Neuronal stem cell (in vitro differentiated cells): Measurements from ENCODE around the gene MBLAC2.
A peak's percentile ranks its signal among the peaks of the same experiment; 100 is the strongest.

Experiments used
- DNase-seq: peaks from one replicate; pipeline ENCODE4 v3.0.0-alpha.2; 2013; ENCODE audit warnings: low spot score
- H2AFZ ChIP-seq: one replicate; pipeline ENCODE4 v1.6.1; 2013; ENCODE audit warnings: mild to moderate bottlenecking, low read length, inconsistent platforms
- H2AK5ac ChIP-seq: 2 replicates; pipeline ENCODE4 v1.6.1; 2013; ENCODE audit warnings: low read depth, mild to moderate bottlenecking, inconsistent platforms, low read length, moderate library complexity, mixed read lengths
- H2BK120ac ChIP-seq: 2 replicates; pipeline ENCODE4 v1.6.1; 2013; ENCODE audit warnings: low read depth, mild to moderate bottlenecking, inconsistent platforms, low read length, moderate library complexity, mixed read lengths
- H2BK12ac ChIP-seq: one replicate; pipeline ENCODE4 v1.6.1; 2013; ENCODE audit warnings: low read length, inconsistent platforms
- H2BK15ac ChIP-seq: 2 replicates; pipeline ENCODE4 v1.6.1; 2013; ENCODE audit warnings: mild to moderate bottlenecking, low read length, inconsistent platforms, mixed read lengths
- H2BK5ac ChIP-seq: one replicate; pipeline ENCODE4 v1.6.1; 2013; ENCODE audit warnings: inconsistent platforms, mild to moderate bottlenecking, low read length, moderate library complexity
- H3K14ac ChIP-seq: one replicate; pipeline ENCODE4 v1.6.1; 2013; ENCODE audit warnings: low read length, inconsistent platforms
- H3K18ac ChIP-seq: 2 replicates; pipeline ENCODE4 v1.6.1; 2013; ENCODE audit warnings: low read length, inconsistent platforms
- H3K23ac ChIP-seq: 2 replicates; pipeline ENCODE4 v1.6.1; 2013; ENCODE audit warnings: low read depth, mild to moderate bottlenecking, mixed read lengths, low read length, inconsistent platforms; ENCODE audit not compliant: poor library complexity
- H3K27ac ChIP-seq: replicated peaks from 3 replicates; pipeline ENCODE4 v1.5.1; 2013; ENCODE audit warnings: low read length, inconsistent platforms
- H3K27me3 ChIP-seq, 3 experiments: 2 replicates each; pipeline ENCODE4 v1.6.1; 2013; ENCODE audit warnings: low read length in 3 of 3, mild to moderate bottlenecking in 2 of 3, inconsistent platforms in 1 of 3, low read depth in 1 of 3, mixed read lengths in 1 of 3, moderate library complexity in 1 of 3; ENCODE audit not compliant: control insufficient read depth in 3 of 3, insufficient read depth in 3 of 3
- H3K36me3 ChIP-seq, 2 donors: replicated peaks in 1 of 2; 2 replicates each; pipeline ENCODE4 v1.6.1; 2013; ENCODE audit warnings: low read length in 2 of 2; ENCODE audit not compliant: control insufficient read depth in 2 of 2, insufficient read depth in 2 of 2
- H3K4ac ChIP-seq: 2 replicates; pipeline ENCODE4 v1.6.1; 2013; ENCODE audit warnings: inconsistent platforms, mild to moderate bottlenecking, low read length, moderate library complexity
- H3K4me1 ChIP-seq, 2 donors: 1 replicate in 1 of 2; 2 replicates in 1 of 2; pipeline ENCODE4 v1.6.1; 2013; ENCODE audit warnings: low read length in 2 of 2, low read depth in 1 of 2; ENCODE audit not compliant: control insufficient read depth in 2 of 2, insufficient read depth in 1 of 2
- H3K4me2 ChIP-seq: one replicate; pipeline ENCODE4 v1.6.1; 2013; ENCODE audit warnings: mild to moderate bottlenecking, low read length, inconsistent platforms; ENCODE audit not compliant: insufficient read depth, poor library complexity, severe bottlenecking
- H3K4me3 ChIP-seq, 2 donors: 2 replicates each; pipeline ENCODE4 v1.5.1; 2013; ENCODE audit warnings: low read length in 2 of 2, mild to moderate bottlenecking in 2 of 2, inconsistent platforms in 1 of 2, moderate library complexity in 1 of 2
- H3K79me1 ChIP-seq: one replicate; pipeline ENCODE4 v1.6.1; 2013; ENCODE audit warnings: low read depth, mild to moderate bottlenecking, inconsistent platforms, low read length, moderate library complexity
- H3K9ac ChIP-seq: one replicate; pipeline ENCODE4 v1.6.1; 2013; ENCODE audit warnings: mild to moderate bottlenecking, low read depth, low read length, inconsistent platforms; ENCODE audit not compliant: poor library complexity
- H3K9me3 ChIP-seq, 2 donors: replicated peaks in 1 of 2; 2 replicates each; pipeline versions ENCODE3 to v1.6.1; 2013; ENCODE audit warnings: low read length in 2 of 2, mild to moderate bottlenecking in 2 of 2, inconsistent platforms in 1 of 2, low read depth in 1 of 2, mixed read lengths in 1 of 2, moderate library complexity in 1 of 2; ENCODE audit not compliant: control insufficient read depth in 2 of 2, insufficient read depth in 1 of 2
- H4K8ac ChIP-seq: one replicate; pipeline ENCODE4 v1.6.1; 2013; ENCODE audit warnings: low read depth, mild to moderate bottlenecking, inconsistent platforms, low read length, moderate library complexity
- H4K91ac ChIP-seq: one replicate; pipeline ENCODE4 v1.6.1; 2013; ENCODE audit warnings: low read length, low read depth, mild to moderate bottlenecking, inconsistent platforms; ENCODE audit not compliant: poor library complexity
- WGBS, 2 donors: extraction: QIAGEN DNeasy Blood & Tissue Kit; methylation state at CpG; one replicate each; pipeline ENCODE4 v1.1.7; 2013; ENCODE audit warnings: missing lambda C conversion rate in 2 of 2, mixed read lengths in 1 of 2; ENCODE audit not compliant: insufficient read length in 2 of 2, insufficient replicate concordance in 1 of 2; ENCODE audit errors: extremely low coverage in 2 of 2; 5-methylcytosine and 5-hydroxymethylcytosine counted together

MBLAC2 gene

DNA sequence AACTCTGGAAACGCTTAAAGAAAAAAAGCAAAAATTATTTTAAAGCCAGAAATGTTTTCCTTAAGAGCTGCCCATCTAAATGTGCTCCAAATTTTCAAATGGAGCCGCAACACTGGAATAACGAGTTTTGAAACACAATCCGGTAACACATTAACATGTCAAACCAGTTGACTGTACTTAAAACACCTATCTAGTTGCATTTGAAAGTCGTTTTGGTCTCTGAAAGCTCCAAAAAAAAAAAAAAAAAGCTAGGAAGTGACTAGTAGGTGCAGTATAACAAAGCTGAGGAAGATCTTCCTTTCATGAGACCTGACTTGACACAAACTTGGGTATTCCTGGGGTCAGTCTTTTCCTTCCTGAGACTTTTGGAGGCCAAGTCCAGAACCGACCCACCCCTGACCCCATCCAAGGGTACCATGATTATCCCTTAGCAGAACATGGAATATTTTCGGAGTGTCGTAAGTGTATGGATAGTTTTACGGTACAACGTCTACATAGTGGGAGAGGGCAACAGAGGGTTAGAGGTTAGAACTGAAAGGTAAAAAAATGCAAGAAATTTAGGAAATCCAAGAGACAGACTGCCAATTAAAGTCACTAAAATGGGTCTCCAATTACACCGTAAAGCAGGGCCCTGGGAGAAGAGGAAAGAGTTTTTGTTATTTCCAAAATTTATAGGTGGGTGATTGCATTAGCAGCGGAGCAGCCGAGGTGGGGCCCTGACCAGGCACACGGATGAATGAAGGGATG is 65.8 kb downstream of the MBLAC2 start:
- Histone ChIP-seq H2BK12ac (no peak overlapping the region), H3K27me3 (no peaks in the 10 kb centered on the region)
- peak; percentile 12 for DNase-seq

More for the DNA sequence above, 65.8 kb downstream of the MBLAC2 start:
- whole genome bisulfite sequencing, 2 donors, result no CpG with 5 or more reads among the region's 14 CpGs
- Histone ChIP-seq H3K4me3 (peak overlapping the region; percentile 66 to 99), H4K91ac (no peak overlapping the region), H2BK5ac (peak overlapping the region; percentile 99), H2BK120ac (no peak overlapping the region), H4K8ac (no peak overlapping the region), H3K9me3 (no peaks in the 10 kb centered on the region), H2AK5ac (no peak overlapping the region), H3K14ac (no peak overlapping the region), H3K18ac (no peak overlapping the region), H3K27ac (peak overlapping the region; percentile 99), H2AFZ (peak overlapping the region; percentile 92), H3K9ac (peak overlapping the region; percentile 24), H3K36me3 (peaks cover 3 to 33% of the 10 kb centered on the region in 2 donors), H3K4me2 (peak overlapping the region; percentile 64), H3K4ac (no peak overlapping the region), H3K79me1 (no peaks in the 10 kb centered on the region), H2BK15ac (peak overlapping the region; percentile 49), H3K23ac (peak overlapping the region; percentile 94), H3K4me1 (peaks cover 0 to 8% of the 10 kb centered on the region in 2 donors)
